ENCODE data around the gene MYCT1.
A peak's percentile ranks its signal among the peaks of the same experiment; 100 is the strongest.

MYCT1 gene

GRCh38 chr6:152685819-152686218 lies 11.9 kb upstream of the MYCT1 start:
- no peak for DNase-seq (ENCODE audit: low read depth in 1 of 2, low spot score in 1 of 2)
- Histone ChIP-seq H3K4me3 (replicated peaks; ENCODE audit: insufficient read depth, low read length) (no peak overlapping the region), H3K27ac (replicated peaks) (no peak overlapping the region), H3K27me3 (ENCODE audit: insufficient read depth, poor library complexity, severe bottlenecking) (no peaks in the 10 kb centered on the region)
- TF ChIP-seq GABPA (IDR thresholded peaks at IDR 0.05; ENCODE audit: low read depth), result no peak
- no peak for TF ChIP-seq POLR2AphosphoS5 (IDR thresholded peaks at IDR 0.05; ENCODE audit: low read depth)

- H3K27me3 ChIP-seq (ENCODE audit: insufficient read depth, poor library complexity, severe bottlenecking), result no peaks in the 10 kb centered on the region
- no peak overlapping the region for H3K4me3 ChIP-seq (replicated peaks; ENCODE audit: insufficient read depth, low read length)
- TF ChIP-seq SPI1 (IDR thresholded peaks at IDR 0.05; ENCODE audit: borderline replicate concordance, low read depth) (peak; percentile 22; the same call in 1 of the 2 replicates), CTCF (IDR thresholded peaks at IDR 0.05; ENCODE audit: insufficient read depth, low read length) (no peak)
- H3K27ac ChIP-seq (replicated peaks), result no peak overlapping the region
- DNase-seq (ENCODE audit: low read depth in 1 of 2, low spot score in 1 of 2), result peak in 1 of 2 experiments; percentile 5
Measured at GRCh38 chr6:152695372-152696045, 2.2 kb upstream of the MYCT1 start.

- Histone ChIP-seq H3K27me3 (ENCODE audit: insufficient read depth, poor library complexity, severe bottlenecking) (no peaks in the 10 kb centered on the region), H3K27ac (replicated peaks) (no peak overlapping the region), H3K4me3 (replicated peaks; ENCODE audit: insufficient read depth, low read length) (no peak overlapping the region)
- no peak for DNase-seq (ENCODE audit: low read depth in 1 of 2, low spot score in 1 of 2)
- TF ChIP-seq GABPA (IDR thresholded peaks at IDR 0.05; ENCODE audit: low read depth), result no peak
- TF ChIP-seq REST (IDR thresholded peaks at IDR 0.05; ENCODE audit: insufficient replicate concordance, low read depth), result no peak
- TF ChIP-seq SPI1 (IDR thresholded peaks at IDR 0.05; ENCODE audit: borderline replicate concordance, low read depth), result no peak
- no peak for TF ChIP-seq POLR2AphosphoS5 (IDR thresholded peaks at IDR 0.05; ENCODE audit: low read depth)
- no peak for TF ChIP-seq CTCF (IDR thresholded peaks at IDR 0.05; ENCODE audit: insufficient read depth, low read length)
Measured at GRCh38 chr6:152696522-152696921, 1.2 kb upstream of the MYCT1 start.

- Histone ChIP-seq H3K27me3 (ENCODE audit: insufficient read depth, poor library complexity, severe bottlenecking) (no peaks in the 10 kb centered on the region), H3K27ac (replicated peaks) (no peak overlapping the region), H3K4me3 (replicated peaks; ENCODE audit: insufficient read depth, low read length) (no peak overlapping the region)
- DNase-seq (ENCODE audit: low read depth in 1 of 2, low spot score in 1 of 2), result no peak
- TF ChIP-seq REST (IDR thresholded peaks at IDR 0.05; ENCODE audit: insufficient replicate concordance, low read depth) (no peak), CTCF (IDR thresholded peaks at IDR 0.05; ENCODE audit: insufficient read depth, low read length) (no peak), SPI1 (IDR thresholded peaks at IDR 0.05; ENCODE audit: borderline replicate concordance, low read depth) (no peak), GABPA (IDR thresholded peaks at IDR 0.05; ENCODE audit: low read depth) (no peak), POLR2AphosphoS5 (IDR thresholded peaks at IDR 0.05; ENCODE audit: low read depth) (no peak)
Measured at GRCh38 chr6:152698692-152699091, 995 bp downstream of the MYCT1 start.
